ENCODE results near the gene SCAMP1. TPM values are rescaled to one million over a fixed set of nuclear protein-coding genes. Genes with fewer than 3 reads are reported as not detected.
"Not testable (repeated sequence)": the region's sequence is repeated elsewhere in the genome, so short reads cannot be mapped to it uniquely, and the experiment has no call there.

SCAMP1 gene
- total and polyA plus RNA-seq, 9 donors = 13.6 to 38.8 (median 35.5) TPM

- H3K4me3 ChIP-seq = no peak overlapping the region
- TF ChIP-seq EP300 (IDR thresholded peaks at IDR 0.05) = no peak
- no peak for TF ChIP-seq CTCF (IDR thresholded peaks at IDR 0.05)
- no peak for TF ChIP-seq POLR2A (IDR thresholded peaks at IDR 0.05)
- H3K27ac ChIP-seq = no peak overlapping the region
- H3K36me3 ChIP-seq = no peaks in the 10 kb centered on the region
- H3K9me3 ChIP-seq = no peaks in the 10 kb centered on the region
- DNase-seq = no peak
- no peaks in the 10 kb centered on the region for H3K4me1 ChIP-seq (ENCODE audit: insufficient read depth)
- no peaks in the 10 kb centered on the region for H3K27me3 ChIP-seq
- intact Hi-C loops (cut with DNase I) = no loop called here
These were observed 88.7 kb downstream of the SCAMP1 start for GRCh38 chr5:78449103-78449502.

GRCh38 chr5:78457507-78457906 lies 97.1 kb downstream of the SCAMP1 start:
- 81 to 90% (median 87%) methylated on average over 13 to 14 of the region's 14 CpGs for WGBS, 3 donors

GRCh38 chr5:78458843-78459242 lies 98.4 kb downstream of the SCAMP1 start:
- no peak for TF ChIP-seq EP300 (IDR thresholded peaks at IDR 0.05)
- TF ChIP-seq CTCF (IDR thresholded peaks at IDR 0.05) = no peak
- no peak for TF ChIP-seq POLR2A (IDR thresholded peaks at IDR 0.05)
- Histone ChIP-seq H3K9me3 (no peaks in the 10 kb centered on the region), H3K36me3 (no peaks in the 10 kb centered on the region), H3K27me3 (no peaks in the 10 kb centered on the region), H3K27ac (no peak overlapping the region), H3K4me1 (ENCODE audit: insufficient read depth) (no peaks in the 10 kb centered on the region), H3K4me3 (no peak overlapping the region)
- DNase-seq = no peak
- 96 to 97% (median 97%) methylated on average over 2 of the region's 2 CpGs for whole genome bisulfite sequencing, 3 donors
- intact Hi-C loops (cut with DNase I) = no loop called here

More at GRCh38 chr5:78457507-78457906, 97.1 kb downstream of the SCAMP1 start:
- intact Hi-C loops (cut with DNase I); H3K4me1 ChIP-seq (ENCODE audit: insufficient read depth); H3K36me3 ChIP-seq; DNase-seq; H3K9me3 ChIP-seq; H3K27ac ChIP-seq; H3K27me3 ChIP-seq; H3K4me3 ChIP-seq: not testable (repeated sequence)

- 92 to 96% (median 93%) methylated on average over 1 of the region's 1 CpG for WGBS, 3 donors
- Histone ChIP-seq H3K4me3 (no peak overlapping the region), H3K27me3 (no peaks in the 10 kb centered on the region), H3K36me3 (no peaks in the 10 kb centered on the region), H3K27ac (no peak overlapping the region), H3K4me1 (ENCODE audit: insufficient read depth) (no peaks in the 10 kb centered on the region), H3K9me3 (no peaks in the 10 kb centered on the region)
- TF ChIP-seq POLR2A (IDR thresholded peaks at IDR 0.05) (no peak), CTCF (IDR thresholded peaks at IDR 0.05) (no peak), EP300 (IDR thresholded peaks at IDR 0.05) (no peak)
- no peak for DNase-seq
- intact Hi-C loops (cut with DNase I) = loop anchor here in 2 of 4 donors (10.0 kb wide), 1 partner anchor 498 kb away; no protein-coding TSS in a partner anchor
These were observed 106.7 kb downstream of the SCAMP1 start for GRCh38 chr5:78467140-78467539.

GRCh38 chr5:78467752-78468357 lies 107.4 kb downstream of the SCAMP1 start:
- intact Hi-C loops (cut with DNase I) = loop anchor here in 2 of 4 donors (10.0 kb wide), 1 partner anchor 497 kb away; no protein-coding TSS in a partner anchor
- no peaks in the 10 kb centered on the region for H3K27me3 ChIP-seq
- no peaks in the 10 kb centered on the region for H3K36me3 ChIP-seq
- no peak overlapping the region for H3K4me3 ChIP-seq
- H3K4me1 ChIP-seq (ENCODE audit: insufficient read depth) = no peaks in the 10 kb centered on the region
- H3K9me3 ChIP-seq = no peaks in the 10 kb centered on the region
- no peak for DNase-seq
- no peak overlapping the region for H3K27ac ChIP-seq
- TF ChIP-seq POLR2A (IDR thresholded peaks at IDR 0.05) = no peak
- TF ChIP-seq CTCF (IDR thresholded peaks at IDR 0.05) = peak; percentile 46 to 67 (median 57)
- WGBS, 3 donors = 23 to 28% (median 24%) methylated on average over 3 of the region's 3 CpGs
